Suppressor macrophage (primary cell): ENCODE results near the gene FCHO2.
A peak's percentile ranks its signal among the peaks of the same experiment; 100 is the strongest.

Source experiments
- DNase-seq, 4 experiments: peaks; one replicate each; pipeline ENCODE4 v3.0.0-alpha.2; 2020 to 2022

Gene FCHO2

DNA sequence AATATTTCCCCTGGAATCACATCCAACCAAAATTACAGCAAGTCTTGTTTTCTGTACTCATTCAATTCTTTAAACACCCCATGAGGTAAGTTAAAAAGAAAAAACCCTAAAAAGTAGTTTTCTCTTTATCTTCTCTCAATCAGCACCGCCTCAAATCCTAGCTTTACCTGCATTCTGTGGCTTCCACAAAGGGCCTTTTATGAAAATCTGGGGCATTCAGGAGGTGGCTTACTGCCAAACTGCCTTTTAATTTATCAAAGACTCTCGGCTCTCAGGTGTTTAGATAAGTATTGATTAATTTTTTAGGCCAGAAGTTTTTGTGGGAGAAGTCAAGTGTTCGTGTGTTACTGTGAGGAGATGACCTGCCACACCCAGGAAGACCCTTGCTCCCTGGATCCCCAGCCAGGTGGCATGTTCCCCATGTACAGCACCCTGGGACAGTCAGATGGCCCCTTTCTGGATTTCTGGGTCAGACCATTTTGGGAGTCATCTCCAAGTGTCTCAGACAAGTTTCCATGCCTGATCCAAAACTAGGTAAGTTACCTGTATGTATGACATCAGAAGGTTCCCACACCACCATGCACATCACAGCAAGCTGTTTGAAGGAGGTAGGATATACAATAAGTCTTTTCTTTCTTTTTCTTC is 158.3 kb downstream of the FCHO2 start:
- DNase-seq: no peak

DNA sequence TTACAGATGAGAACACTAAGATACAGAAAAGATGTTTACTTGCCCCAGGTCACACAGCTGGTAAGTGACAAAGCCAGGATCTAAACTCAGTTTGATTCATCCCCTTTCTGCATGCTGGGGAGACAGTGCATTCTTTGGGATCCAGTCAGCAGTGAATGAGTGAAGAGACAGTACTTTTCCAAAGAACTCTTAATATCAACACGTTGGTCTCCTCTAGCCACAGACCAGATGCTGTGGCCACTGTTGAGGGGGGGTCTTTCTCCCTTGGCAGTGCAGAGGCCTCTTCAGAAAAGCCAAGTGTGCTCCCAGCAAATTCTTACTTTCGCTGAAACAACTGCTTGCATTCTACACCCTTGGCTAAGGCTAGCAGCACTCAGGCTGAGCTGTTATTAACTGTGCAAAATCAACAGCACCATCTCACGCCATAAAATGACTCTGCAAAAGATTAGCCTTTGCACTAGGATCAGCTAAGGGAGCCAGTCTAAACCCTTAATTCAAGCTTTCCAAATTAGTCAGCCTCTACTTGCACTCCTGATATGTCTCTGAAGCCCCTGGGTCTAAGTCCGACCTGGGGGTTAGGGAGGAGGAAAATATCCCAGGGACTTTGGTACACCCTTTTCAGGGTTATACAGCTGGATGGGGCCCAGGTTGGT is 159.7 kb downstream of the FCHO2 start:
- DNase-seq: no peak

DNA sequence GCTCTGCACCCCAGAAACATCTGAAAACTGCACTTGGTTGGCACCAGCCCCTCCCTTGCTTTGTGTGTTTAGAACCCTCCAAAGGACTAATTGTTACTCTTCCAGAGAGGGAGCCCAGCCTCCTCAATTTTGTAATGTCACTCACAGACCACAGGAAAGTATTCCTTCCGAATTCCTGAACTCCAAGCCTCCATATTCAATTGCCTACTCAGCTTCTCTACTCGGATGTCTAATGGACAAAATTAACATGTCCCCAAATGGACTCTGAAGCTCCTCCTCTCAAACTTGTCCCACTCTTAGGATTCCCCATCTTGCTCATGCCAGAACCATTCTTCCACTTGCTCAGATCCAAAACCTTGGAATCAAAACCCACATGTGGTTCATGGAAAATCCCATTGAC is 160.7 kb downstream of the FCHO2 start:
- no peak for DNase-seq

DNA sequence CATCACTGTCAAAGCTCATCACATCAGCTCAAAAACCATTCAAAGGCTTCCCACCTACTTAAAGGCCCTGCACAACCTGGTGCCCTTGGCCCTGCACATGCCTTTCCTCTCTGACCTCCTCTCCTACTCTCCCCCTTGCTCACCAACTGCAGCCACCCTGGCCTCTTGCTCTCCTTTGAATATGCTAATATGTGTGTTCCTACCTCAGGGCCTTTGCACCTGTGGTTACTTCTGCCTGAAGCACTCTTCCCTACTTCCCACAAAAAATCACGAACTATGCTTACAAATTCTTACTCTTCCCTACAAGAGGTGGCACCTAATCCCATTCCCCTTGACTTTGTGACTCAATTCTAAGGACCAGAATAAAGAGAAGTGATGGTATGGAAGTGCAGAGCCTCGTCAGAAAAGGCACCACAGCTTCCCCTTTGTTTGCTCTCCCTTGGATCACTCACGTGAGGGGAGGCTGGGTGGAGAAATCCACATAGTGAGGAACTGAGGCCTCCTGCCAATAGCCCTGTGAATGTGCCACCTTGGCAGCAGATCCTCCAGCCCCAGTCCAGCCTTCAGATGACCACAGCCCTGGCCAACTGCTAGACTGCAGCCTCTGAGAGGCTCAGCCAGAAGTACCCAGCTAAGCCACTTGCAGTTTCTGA is 161.4 kb downstream of the FCHO2 start:
- DNase-seq: peak; percentile 65 to 80 (median 76)

DNA sequence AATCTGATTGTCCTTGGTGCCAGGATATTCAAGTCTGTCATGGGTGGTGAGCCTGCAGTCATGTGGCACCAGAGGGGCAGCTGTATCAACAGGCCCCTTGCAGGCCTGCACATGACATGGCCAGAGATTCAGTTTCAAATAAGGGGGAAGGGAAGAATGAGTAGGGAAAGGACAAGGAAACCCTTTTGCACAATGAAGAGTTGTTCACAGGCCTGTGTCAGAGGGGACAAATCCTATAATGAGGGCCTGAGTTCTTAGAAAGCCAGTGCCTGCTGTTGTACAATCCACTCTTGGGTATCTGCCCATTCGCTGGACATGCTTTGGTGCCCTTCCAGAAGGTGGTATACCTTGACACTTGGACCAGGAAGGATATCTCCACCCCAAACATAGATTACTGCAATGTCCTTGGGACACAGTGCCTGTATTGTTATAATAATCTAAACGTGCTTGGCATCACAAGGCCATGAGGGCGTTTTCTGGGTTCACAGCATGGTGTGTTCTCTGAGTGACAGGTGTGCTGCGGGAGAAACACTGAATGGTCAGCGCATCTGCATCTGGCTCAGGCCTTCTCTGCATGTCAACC is 162.6 kb downstream of the FCHO2 start:
- no peak for DNase-seq

DNA sequence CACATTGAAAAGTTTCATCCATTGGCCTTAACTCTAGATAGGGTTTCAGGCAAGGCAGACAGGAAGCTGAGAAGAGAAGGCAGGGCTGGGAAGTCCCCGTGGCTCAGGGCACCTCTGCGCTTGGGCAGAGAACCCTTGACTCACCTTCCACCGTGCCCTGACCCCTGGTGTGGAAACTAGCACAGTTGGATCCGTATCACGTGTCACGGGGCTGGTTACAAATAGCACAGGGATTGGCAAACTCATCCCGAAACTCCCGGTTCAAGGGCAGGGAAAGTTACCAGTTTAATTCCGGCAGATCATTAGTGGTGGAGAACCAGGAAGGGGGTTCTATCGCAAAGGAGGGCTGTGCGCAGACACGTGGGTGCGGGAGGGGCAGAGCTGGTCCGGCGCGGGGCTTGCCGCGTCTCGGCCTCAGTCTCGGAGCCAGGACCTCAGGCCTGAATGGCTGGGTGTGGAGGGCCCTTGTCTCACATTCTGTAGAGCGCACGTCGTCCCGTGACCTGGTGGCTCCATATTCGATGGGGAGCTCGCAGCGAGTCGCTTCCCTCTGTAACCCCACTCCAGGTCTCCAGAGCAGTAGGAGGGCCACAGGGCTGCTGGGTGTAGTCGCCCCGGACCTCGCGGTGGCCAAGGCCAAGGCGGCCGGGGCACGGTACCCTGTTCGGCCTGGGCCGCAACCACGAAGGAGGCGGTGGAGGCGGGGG is 163.8 kb downstream of the FCHO2 start:
- DNase-seq: no peak

DNA sequence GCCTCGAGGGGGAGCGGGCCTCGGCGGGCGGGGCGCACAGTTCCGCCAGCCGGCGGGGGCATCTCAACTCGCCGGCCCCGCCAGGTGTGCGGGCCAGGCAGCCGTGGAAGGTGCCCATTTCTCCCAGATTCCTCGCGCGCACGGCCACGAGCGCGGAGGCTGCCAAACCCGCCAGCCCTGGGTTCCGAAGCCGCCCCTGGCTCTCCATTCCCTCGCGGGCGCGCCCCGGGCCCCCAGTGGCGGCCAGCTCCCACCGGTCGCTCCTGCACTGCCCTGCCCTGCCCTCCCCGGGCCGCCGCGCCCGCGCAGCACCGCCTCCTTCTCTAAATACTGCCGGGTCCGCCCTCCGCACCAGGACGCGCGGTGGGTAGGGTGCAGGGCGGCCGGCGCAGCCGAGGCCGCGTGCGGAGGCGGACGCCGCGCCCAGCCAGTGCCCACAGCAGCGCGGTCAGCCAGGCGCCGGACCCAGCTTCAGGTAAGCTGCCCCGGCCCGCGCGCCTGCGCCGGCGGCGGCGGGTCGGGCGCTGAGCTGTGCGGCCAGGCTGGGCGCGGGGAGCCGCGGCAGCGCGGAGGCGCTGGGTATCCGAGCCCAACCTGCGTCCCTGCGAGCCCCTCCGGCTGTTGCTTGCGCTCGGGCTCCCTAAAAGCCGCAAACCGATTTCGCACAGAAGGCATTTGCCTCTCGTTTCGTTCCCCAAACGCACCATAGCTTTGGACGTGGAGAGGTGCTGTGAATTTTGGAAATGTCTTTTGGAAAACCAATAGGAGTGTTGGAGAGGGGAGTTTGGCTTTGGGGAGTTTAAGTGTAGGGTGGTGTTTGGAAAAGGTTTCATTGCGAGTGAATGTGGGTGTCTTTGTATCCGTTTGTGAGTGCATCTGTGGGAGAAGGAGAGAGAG is 164.6 kb downstream of the FCHO2 start, which contains the start of gene TMEM171:
TMEM171 (plus strand) TSS at position 354 of the 897 bp plus-strand sequence. CDS start 2,799 bp downstream, outside the sequence.
- peak in 3 of 4 experiments; percentile 5 to 57 (median 30) for DNase-seq

DNA sequence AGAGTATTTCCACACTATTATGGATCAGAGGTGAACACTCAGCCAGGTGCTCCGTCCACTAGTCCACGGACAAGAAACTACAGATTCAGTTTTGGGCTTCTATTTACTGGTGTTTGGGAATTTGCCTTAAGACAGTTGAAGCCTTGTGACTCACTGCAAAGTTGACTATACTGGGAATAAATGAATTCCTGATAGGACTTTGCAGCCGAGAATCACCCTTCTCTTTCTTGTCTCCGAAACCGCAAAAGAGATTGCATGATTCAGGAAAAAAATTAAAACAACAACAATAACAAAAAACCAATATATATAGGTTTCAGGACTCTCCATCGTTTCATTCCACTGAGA is 165.2 kb downstream of the FCHO2 start:
- DNase-seq: no peak

DNA sequence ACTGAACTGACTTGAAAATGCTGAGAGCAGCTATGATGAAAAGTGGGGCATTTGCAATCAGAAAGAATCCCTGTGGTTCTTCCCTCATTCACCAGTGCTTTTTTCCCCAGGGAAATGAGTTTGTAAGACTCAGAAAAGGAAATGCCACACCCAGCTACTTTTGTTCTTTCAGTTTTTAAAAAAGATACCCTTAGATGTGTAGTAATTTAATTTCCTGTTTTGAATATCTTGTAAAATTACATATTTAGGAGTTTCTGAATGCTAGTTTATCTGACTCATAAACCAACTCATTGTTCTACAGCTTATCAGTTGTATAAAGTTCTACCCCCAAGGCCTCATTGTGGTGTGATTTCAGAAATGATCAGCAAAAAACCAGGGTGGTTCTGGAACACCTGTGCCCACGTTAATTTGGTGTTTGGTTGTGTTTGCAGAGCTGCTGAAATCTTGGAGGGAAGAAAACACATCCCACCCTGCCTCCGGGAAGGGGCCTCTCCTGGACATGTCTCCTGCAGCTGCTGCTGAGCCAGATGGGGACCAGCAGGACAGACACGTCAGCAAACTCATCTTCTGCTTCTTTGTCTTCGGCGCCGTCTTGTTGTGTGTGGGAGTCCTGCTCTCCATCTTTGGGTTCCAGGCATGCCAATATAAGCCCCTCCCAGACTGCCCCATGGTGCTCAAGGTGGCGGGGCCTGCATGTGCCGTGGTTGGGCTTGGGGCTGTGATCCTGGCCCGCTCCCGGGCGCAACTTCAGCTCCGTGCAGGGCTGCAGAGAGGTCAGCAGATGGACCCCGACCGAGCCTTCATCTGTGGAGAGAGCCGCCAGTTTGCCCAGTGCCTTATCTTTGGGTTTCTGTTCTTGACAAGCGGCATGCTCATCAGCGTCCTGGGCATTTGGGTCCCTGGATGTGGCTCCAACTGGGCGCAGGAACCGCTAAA is 167.3 kb downstream of the FCHO2 start:
- peak in 2 of 4 experiments; percentile 18 to 21 for DNase-seq

DNA sequence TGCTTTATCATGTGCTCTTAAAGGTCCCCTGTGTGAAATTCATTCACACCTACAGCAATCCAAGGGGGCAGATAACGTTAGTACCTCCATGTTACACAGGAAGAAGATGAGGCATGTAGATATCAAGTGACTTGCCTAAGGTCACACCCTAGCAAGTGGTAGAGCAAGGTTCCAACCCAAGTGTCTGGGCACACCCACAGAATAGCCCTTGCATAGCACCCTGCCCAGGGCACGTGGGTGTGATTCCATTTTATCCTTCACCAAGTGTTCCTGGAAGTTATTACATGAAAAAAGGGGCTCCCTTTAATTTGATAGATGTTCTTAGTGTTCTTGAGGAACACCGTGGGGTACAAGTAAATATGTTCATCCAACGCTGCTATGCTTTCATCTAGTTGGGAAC is 169.4 kb downstream of the FCHO2 start:
- DNase-seq: no peak

DNA sequence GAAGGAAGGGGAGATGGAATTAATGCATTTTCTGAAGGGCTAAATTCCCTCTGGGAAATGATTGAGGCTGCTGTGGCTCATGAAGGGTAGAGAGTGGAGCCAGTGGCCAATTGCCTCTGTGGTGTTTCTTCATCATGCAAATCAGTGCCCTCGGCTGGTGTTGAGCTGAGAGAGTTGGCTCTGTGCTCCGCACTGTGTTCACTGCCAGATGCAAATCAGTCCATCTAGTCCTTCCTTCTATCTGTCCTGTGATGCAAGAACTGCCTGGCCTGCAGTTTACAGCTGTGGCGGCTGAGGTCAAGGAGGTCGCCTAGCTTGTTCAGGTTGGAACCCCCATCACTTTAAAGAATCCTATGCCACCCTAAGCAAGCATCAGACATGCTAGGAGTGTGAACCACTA is 170.5 kb downstream of the FCHO2 start:
- no peak for DNase-seq

DNA sequence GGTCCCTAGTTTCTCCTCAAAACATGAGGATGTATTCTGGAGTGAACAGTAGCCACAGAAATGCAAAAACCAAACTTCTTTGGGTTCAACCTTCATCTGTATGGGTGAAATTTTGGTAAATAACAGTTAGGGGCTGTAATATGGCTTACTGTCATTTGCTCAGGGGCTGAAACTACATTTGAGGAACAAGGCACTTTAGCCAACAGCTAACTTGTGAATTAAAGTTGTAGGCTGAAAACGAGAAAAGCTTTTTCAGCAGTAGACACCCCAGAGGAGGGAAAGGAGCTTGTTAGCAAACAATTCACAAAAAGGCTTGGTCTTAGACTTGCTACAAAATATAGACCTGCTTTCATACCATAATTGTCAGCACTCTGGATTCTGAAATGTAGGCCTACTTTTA is 171.1 kb downstream of the FCHO2 start:
- DNase-seq: no peak

DNA sequence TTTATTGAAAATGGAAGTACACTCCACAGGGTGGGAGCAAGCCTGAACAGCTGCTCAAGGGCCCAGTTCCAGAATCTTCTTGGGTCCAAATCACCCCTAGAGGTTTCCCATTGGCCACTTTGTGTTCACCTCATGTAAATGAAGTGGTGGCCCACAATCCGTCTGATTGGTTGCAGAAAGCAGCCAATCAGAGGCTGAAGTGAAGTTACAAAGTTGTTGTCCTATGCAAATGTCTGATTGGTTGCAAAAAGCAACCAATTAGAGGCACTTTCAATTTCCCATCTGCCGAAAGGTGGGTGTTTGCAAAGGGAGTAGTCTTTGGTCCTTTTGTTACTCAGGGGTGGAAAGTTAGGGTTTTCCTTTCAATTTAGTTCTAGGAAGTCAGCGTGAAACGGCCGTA is 173.3 kb downstream of the FCHO2 start:
- no peak for DNase-seq

DNA sequence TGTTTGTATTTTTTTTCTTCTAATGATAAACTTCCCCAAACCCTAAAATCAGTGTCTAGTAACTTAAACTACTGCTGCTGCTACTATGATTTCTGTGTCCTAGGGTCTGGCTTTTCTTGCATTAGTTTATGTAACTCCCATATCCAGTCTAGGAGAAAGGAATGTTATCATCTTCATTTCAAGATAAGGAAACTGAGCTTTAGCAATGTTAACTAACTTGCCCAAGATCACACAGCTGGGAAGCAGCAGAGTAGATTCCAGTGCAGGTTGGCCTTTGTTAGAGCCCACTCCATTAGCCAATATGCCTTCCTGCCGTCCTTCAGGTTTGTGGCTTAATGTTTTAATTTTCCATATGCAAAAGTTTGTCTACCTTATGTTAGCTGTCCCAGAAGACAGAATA is 175.0 kb downstream of the FCHO2 start:
- DNase-seq: no peak

DNA sequence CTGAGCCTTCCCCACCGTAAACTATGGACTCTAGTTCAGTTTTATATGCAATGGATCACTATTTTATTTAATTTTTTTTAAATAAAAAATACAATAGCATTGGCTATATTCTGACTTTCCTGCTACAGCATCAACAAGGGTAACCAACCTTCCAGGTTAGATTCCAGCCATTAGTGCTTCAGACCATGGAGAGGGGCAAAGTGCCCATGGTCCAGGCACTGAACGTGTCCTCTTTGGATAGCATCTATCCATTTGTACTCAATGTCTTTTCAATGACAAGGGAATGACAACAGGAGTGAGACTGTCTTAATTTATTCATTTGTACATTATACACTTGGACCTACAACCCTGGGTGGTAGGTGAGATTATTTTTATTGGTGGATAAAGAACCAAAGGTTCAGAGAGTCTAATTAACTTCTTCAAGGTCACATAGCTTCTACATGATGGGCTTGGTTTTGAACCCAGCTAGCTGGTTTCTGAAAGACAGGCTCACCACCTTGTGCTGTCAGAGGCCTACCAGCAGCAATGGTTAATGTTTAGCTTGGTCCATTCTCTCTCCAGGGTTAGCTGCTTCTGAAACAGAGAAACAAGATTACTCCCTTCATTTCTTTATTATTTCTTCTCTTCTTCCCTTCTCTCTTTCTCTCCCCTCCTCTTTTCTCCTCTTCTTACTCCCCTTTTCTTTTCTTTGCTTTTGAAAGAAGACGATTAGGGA is 176.0 kb downstream of the FCHO2 start:
- no peak for DNase-seq

DNA sequence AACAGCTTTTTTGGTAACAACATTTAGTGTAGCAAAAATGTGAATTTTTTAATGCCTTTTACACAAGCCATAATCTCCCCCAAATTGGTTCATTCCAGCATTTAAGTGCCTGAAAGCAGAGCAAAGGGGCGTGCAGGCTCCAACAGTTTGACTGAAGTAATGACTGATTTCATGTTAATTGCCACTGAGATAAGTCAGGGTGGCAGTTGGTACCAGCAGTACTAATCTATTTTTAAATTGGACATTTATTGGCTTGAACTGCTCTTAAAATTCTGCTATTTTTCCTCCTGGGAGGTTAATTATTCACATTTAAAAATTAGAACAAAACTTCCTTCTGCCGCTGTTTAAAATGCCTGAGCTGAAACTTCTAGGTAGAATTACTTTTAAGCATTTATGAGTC is 176.9 kb downstream of the FCHO2 start:
- no peak for DNase-seq

DNA sequence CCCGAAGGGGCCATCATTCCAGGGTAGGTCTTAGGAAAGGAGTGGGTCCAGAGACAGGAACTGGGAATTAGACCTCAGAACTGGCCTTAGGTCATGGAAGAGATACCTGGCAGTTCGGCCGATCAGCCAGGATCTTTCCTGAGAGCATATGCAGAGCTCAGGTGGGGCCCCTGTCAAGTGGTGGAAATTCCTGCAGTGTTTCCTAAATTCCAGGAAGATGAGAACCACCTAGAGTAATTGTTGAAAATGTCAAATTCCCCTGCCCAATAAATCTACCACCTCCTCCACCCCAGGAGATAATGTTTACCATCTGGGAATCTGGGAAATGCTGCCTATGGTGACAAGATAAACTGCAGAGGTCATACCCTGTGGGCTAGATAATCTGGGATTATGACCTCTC is 179.2 kb downstream of the FCHO2 start:
- DNase-seq: no peak

DNA sequence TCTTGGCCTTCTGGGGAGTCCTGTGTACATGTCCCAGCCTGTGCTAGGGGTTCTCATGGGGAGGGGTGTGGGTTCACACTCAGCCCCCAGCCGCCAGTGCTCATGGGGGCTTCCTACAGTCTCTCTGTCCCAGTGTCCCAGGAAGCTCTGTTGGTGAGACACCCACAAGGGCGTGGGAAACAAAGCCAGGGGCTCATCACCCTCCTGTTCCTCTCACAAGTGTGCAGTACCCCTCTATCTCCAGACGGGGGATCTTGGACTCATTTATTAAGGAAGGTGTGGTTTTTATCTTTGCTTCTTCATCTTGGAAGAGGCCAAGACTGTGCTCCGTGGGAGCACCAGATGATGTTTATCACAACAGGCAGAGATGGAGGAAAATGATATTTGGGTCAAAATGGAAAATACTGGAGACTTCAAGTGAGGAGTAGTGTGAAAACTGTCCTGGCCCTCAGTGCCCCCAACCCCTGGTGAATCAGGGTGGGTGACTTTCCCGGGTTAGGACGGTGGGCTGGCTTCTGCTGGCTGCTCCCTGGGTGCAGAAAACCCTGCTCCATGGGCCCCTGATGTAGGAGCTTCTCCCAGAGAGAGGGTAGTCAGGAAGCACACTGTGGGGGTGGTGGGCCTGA is 179.7 kb downstream of the FCHO2 start:
- DNase-seq: peak; percentile 18 to 49 (median 38)

DNA sequence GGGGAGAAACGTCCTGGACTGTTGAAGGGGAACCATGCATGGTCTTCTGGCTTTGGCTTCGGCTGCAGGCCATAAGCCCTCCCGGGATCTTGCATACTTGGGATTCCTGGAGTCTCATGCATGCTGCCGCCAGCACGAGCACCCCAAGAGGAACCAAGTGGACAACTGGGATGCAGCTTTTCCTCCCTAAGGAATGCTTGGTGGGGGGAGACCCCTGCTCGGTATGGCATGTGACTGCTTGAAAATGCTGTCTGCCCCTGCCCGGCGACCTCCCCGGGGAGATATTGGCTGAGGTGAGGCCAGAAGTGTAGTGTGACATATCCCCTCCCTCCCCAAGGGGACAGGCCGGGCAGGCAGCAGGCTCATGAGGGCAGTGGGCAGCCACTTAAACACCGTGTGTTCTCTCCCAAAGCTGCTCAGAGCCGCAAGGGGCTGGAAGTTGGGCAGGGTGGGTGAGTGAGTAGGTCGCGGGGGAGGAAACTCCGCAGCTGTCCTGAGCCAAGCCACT is 180.3 kb downstream of the FCHO2 start:
- no peak for DNase-seq
